Stimulated activated CD4-positive, alpha-beta T cell treated with anti-CD3 and anti-CD28 coated beads, Interleukin-1b, Interleukin-23, amount 100 ng/mL, for 24 hours (primary cell): ENCODE measurements around the gene JAKMIP1.

Experiments used
- DNase-seq, 4 experiments: peaks; one replicate each; pipeline ENCODE4 v3.0.0-alpha.2; 2020; ENCODE audit warnings: low read depth in 4 of 4, low spot score in 1 of 4

JAKMIP1 gene

DNA sequence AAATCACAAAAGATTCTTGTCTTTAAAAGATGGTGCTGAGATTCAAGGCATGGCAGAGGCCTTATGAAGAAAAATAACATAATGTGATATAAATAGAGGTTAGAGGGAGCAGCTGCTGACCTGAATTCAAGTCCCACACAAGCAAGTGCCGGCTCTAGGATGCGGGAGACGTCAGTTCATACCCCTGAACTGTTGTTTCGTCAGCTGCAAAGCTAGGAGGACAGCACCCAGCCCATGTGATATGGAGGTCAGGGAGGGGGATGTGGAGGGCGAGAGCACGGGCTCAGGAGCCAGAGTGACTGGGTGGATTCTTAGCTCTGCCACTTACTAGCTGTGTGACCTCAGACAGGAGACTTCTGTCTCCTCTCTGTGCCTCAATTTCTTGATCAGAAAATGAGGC is 77.9 kb downstream of the JAKMIP1 start:
- DNase-seq, result no peak

DNA sequence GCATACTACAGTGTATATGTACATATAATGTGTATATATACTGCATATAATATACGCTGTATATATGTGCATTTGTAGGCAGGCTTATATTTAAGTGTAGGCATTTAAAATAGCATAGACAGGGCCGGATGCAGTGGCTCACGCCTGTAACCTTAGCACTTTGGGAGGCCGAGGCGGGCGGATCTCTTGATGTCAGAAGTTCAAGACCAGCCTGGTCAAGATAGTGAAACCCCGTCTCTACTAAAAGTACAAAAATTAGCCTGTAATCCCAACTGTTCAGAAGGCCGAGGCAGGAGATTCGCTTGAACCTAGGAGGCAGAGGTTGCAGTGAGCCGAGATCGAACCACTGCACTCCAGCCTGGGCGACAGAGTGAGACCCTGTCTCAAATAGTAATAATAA is 78.4 kb downstream of the JAKMIP1 start:
- DNase-seq, result no peak

- no peak for DNase-seq
Measured at GRCh38 chr4:6121276-6121850, 79.0 kb downstream of the JAKMIP1 start.

- no peak for DNase-seq
Measured at GRCh38 chr4:6120361-6120760, 80.0 kb downstream of the JAKMIP1 start.

DNA sequence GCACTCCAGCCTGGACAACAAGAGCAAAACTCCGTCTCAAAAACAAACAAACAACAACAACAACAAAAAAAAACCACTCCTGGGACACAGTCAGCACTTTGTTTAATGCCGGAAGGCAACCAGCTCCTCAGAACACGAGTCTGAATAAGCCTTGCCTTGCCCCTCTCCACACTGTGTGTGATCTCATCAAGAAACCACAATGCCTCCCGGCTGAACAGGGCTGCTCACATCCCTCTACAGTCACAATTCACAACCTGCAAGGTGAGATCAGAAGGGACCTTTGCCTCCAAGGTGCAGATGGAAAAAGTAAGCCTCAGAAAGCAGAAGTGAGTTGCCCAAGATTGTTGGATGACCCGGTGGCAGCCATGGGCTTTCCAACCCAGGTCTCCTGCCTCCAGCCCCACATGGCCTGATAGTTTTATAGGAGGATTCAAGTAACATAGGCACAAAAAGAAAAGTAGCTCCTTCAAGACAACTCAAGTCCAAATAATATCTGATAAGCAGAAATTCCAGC is 80.8 kb downstream of the JAKMIP1 start:
- no peak for DNase-seq

- DNase-seq, result no peak
Measured at GRCh38 chr4:6118201-6118600, 82.1 kb downstream of the JAKMIP1 start.

GRCh38 chr4:6116696-6117285 is 83.6 kb downstream of the JAKMIP1 start:
- no peak for DNase-seq

DNA sequence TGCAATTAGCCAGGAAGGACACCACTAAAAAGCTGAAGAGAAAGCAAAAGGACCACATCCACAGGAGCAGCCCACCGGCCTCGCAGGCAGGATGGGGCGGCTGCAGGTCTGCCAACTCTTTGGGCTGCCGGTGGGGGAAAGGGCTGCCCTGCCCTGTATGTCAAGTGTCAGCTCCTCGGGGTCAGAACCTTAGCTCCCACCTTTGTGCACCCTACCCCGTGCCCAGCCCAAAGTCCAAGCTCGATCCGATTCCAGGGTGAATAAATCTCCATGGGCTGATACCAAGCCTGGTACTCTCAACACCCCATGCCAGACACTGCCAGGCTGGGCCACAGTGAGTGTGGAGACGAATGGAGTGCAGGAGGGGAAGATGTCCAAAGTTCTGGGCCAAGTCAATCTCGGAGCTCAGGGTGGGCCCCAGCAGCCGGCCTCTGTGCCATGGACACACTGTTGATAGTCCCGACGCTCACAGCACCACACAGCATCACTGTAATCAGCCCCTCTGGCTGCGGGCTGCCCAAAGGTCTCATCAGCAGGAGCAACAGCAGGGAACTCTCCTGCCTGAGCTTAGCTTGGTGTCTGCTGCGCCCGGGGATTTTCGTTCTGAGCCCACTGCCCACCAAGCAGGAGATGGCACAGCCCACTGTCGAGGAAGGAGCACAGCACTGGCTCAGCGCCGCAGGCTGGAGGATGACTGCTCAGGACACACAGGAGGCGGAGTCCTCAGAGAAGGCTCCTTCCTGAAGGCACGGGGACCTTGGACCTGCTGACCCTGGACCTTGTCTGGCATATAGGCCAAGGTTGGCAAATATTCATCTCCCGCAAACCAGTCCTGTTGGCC is 84.4 kb downstream of the JAKMIP1 start:
- DNase-seq, result no peak

- no peak for DNase-seq
Measured at GRCh38 chr4:6115342-6115741, 85.0 kb downstream of the JAKMIP1 start.

- no peak for DNase-seq
Measured at GRCh38 chr4:6114601-6115000, 85.7 kb downstream of the JAKMIP1 start.

DNA sequence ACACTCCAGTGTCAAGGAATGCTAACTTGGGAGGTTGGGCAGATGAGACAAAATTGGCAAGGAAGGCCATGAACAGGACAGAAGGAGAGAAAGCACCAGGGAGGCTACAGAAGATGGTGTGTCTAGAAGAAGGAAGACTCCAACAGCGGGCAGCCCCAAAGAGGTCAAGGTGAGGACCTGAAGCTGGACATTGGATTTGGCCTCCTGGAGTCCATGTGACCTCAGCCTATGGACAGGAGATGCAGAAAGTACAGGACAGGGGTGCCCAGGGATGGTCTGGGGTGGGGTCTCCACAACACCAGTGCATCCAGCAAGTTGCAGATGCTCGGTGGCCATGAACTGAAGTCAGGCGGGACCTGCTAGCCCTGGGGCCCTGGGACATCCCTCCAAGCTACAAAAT is 86.2 kb downstream of the JAKMIP1 start:
- no peak for DNase-seq

DNA sequence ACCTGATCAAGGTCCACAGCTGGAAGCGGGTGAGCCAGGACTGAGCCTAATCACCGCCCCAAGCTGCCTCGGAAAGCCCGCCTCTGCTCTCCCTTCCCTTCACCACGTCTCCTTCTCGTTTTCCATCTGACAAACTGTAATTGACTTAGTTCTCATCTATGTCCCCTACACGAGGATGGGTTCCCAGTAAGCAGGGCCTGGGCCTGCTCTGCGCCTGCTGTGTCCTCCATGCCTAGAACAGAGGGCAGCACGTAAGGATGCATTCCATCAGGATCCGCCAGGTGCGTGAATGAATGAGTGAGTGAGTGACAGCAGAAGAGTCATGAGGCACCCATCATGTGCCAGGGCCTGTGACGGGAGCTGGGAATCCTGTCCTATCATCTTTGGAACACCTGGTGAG is 86.7 kb downstream of the JAKMIP1 start:
- no peak for DNase-seq

GRCh38 chr4:6112606-6113290 is 87.6 kb downstream of the JAKMIP1 start:
- no peak for DNase-seq

DNA sequence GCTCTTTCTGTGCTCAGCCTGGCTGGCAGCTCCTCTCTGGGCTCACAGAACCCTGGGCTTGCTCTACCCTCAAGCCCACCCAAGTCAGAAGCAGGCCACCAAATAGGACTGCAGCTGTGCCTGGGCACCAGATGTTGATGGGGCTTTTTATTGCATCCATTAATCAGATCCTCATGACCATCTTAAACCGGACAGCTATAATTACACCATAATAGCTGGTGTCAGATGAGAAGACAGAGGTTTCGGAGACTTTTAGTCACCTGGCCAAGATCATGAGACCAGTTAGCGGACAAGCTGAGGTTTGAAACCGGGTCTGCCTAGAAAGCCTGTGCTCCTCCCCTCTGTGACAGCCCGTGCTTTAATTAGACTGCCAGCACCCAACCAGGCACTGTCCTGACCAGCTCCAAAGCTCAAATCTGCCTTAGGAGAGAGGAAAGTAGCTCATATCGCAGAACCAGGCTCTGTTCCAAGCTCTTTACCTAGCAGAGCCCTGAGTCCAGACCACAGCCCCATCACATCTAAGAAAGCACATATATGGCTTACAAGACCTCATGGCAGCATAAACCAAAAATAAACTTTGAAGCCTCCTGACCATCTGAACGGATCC is 88.9 kb downstream of the JAKMIP1 start:
- DNase-seq, result no peak

GRCh38 chr4:6110681-6111353 is 89.5 kb downstream of the JAKMIP1 start:
- DNase-seq, result no peak

GRCh38 chr4:6109842-6110560 is 90.3 kb downstream of the JAKMIP1 start:
- no peak for DNase-seq

- DNase-seq, result no peak
Measured at GRCh38 chr4:6107886-6108285, 92.5 kb downstream of the JAKMIP1 start.

DNA sequence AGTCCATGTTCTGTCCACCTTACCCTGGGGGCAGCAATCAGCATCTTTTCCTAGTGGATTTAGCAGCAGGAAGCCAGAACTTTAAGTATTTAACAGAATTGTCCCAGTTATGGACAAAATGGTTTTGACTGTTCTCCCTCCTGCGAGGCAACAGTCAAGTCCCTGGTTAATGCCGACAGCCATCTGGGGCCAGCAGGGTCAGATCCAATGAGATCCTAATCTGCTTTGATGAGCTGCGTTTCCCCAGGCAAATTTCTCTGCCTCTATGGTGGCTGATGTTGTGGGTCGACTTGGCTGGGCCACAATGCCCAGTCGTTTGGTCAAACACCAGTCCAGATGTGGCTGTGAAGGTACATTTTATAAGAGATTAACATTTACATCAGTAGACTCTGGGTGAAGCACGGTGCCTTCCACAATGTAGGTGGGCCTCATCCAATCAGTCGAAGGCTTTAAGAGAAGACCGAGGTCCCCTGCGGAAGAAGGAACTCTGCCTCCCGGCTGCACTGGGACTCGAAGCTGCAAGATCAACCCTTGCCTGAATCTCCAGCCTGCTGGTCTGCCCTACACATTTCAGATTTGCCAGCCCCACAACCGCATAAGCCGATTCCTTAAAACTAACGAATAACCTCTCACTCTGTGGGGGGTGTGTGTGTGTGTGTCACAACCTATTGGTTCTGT is 93.1 kb downstream of the JAKMIP1 start:
- no peak for DNase-seq

DNA sequence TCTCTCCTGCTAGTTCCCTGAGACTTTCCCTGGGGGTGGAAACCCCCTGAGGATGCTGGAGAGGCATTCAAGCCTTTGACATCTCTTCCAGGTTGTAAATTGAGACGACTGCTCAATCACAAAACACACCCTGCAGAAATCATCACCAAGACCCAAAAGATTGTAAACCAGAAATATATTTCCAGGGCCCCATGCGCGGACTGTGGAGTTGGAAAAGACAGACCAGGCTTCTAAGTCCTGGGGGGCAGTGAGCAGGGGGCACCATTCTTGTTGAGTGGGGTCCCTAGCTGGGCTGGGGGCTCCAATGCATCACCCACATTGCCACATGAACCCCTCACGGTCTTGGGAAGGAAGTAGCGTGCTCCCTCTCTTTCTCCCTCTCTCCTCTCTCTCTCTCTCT is 94.2 kb downstream of the JAKMIP1 start:
- DNase-seq, result no peak
